ENCODE measurements around the gene FAM174C.

Gene FAM174C

GRCh38 chr19:1275260-1275975, at the start of gene FAM174C:
TSS of gene FAM174C (plus strand) at chr19:1275530. CDS start at chr19:1275550, 20 bp downstream.
- peak; percentile 90 to 94 for DNase-seq

GRCh38 chr19:1226227-1226518, 49.2 kb upstream of the FAM174C start:
- DNase-seq: no peak

- DNase-seq: no peak
Observed at GRCh38 chr19:1226522-1227303, 48.6 kb upstream of the FAM174C start.

- no peak for DNase-seq
Observed at GRCh38 chr19:1227304-1228054, 47.9 kb upstream of the FAM174C start.

GRCh38 chr19:1228161-1228957, 47.0 kb upstream of the FAM174C start:
- DNase-seq: no peak

- no peak for DNase-seq
Observed at GRCh38 chr19:1229056-1229923, 46.0 kb upstream of the FAM174C start.

GRCh38 chr19:1229924-1230782, 45.2 kb upstream of the FAM174C start:
- no peak for DNase-seq

- no peak for DNase-seq
Observed at GRCh38 chr19:1230783-1231489, 44.4 kb upstream of the FAM174C start.

GRCh38 chr19:1231729-1232637, 43.3 kb upstream of the FAM174C start:
- DNase-seq: no peak

GRCh38 chr19:1232652-1233072, 42.7 kb upstream of the FAM174C start:
- DNase-seq: no peak

GRCh38 chr19:1233115-1233667, 42.1 kb upstream of the FAM174C start:
- DNase-seq: no peak

- no peak for DNase-seq
Observed at GRCh38 chr19:1234051-1234954, 41.0 kb upstream of the FAM174C start.

GRCh38 chr19:1234955-1235380, 40.4 kb upstream of the FAM174C start:
- DNase-seq: no peak

- DNase-seq: no peak
Observed at GRCh38 chr19:1235625-1236538, 39.4 kb upstream of the FAM174C start.

- DNase-seq: no peak
Observed at GRCh38 chr19:1236576-1236975, 38.8 kb upstream of the FAM174C start.

GRCh38 chr19:1237027-1237659, 38.2 kb upstream of the FAM174C start:
- DNase-seq: no peak

All from SW 1271 (cell line).